T-helper 9 cell (primary cell): ENCODE results near the gene FOXL1.

ENCODE experiments used
- DNase-seq: peaks from one replicate; pipeline ENCODE4 v3.0.0-alpha.2; 2020

FOXL1 gene

DNA sequence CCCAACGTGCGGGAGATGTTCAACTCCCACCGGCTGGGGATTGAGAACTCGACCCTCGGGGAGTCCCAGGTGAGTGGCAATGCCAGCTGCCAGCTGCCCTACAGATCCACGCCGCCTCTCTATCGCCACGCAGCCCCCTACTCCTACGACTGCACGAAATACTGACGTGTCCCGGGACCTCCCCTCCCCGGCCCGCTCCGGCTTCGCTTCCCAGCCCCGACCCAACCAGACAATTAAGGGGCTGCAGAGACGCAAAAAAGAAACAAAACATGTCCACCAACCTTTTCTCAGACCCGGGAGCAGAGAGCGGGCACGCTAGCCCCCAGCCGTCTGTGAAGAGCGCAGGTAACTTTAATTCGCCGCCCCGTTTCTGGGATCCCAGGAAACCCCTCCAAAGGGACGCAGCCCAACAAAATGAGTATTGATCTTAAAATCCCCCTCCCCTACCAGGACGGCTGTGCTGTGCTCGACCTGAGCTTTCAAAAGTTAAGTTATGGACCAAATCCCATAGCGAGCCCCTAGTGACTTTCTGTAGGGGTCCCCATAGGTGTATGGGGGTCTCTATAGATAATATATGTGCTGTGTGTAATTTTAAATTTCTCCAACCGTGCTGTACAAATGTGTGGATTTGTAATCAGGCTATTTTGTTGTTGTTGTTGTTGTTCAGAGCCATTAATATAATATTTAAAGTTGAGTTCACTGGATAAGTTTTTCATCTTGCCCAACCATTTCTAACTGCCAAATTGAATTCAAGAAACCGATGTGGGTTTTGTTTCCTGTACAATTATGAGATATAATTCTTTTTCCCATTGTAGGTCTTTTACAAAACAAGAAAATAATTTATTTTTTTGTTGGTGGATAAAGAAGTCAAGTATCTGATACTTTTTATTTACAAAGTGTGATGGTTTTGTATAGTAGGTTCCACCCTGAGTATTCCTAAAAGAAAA is 9.4 kb upstream of the FOXL1 start:
- DNase-seq, result no peak

DNA sequence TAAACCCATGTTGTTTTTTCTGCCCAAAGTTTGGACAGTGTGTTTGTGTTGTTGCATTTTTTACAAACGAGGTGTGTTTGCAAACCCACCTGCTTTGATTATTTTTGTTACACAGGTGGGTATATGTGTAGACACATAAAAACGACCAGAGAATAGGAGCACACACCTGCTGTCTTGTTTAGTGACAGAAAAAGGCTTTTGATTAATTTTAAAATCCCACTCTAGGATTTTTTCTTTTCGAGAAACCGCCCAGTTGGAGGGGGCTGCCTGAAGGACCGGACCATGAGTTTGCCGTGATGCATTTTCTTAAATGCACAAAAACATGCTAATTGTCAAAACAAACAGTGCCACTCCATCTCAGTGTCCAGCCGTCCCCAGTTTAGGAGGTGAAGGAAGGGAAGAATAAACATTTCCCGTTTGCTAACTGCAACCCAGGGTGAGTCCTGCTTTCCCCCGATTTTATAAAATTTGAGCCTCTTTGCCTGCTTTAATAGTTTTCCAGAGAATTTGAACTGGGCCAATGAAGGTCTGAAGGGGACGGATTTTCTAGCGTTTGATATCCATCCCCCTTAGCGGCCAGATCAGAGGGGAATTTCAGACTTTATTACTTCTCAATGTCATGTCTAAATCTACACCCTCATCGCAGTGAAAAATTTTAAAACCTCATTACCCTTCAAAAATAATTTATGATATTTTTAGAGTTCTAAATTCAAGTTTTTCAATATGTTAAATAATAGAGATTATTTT is 8.5 kb upstream of the FOXL1 start:
- no peak for DNase-seq

- DNase-seq, result no peak
These were observed 7.5 kb upstream of the FOXL1 start for GRCh38 chr16:86570558-86571529.

DNA sequence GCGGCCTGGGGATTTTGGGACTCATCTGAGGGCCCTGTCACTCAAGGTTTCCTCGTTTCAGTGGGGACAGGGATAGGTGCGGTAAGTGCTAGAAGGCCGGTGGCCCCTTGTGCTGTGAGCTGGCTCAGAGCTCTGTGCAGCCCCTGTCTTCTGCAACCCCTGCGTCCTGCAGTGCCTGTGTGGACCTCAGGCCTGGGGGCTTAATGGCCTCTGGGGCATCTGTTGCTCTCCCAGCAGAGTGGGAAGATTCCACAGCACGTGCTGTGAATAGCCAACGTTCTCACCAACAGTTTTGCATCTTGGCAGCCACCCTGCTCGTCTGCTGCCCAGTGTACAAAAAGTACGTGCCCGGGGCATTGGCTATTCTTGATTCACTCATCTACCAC is 6.8 kb upstream of the FOXL1 start:
- no peak for DNase-seq

DNA sequence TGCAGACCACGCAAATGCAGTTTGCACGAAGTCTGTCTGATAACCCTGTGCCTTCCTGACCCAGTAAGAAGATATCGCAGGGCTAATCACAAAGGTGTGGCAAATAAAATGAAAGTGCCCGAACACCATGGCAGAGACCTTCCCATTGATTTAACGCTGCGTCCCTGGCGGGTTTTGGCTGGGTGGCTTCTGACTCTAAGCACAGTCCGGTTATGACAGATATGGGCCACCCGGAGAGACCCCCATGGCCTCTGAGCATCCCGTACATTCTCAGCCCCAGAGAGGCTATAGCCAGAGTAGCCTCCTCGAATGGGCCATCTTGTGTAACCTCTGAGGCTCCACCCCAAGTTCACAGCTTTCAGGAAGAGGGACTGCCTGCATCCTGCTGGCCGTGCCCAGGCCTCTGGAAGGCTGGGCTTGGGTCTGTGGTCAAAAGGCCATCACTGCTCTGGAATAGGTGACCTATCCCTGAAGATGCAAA is 6.3 kb upstream of the FOXL1 start:
- DNase-seq, result no peak

DNA sequence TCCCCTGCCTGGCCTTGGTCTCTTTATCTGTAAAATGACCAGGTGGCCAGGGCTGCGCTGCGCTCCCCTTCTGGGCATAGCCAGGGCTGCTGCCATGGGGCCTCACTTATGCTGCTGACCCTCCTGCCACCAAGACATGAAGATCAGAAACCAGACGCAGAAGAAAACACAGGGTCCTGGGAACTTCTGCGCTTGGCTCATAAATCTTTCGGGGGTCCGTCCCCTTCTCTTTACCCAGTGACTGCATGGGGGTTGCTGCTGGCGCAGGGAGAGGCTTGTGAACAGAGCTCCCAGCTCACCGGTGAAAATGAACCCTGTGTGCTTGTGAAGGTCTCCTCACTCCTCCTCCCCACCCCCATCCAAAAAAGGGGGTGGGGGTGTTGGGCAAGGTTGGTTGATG is 5.7 kb upstream of the FOXL1 start:
- DNase-seq, result no peak

DNA sequence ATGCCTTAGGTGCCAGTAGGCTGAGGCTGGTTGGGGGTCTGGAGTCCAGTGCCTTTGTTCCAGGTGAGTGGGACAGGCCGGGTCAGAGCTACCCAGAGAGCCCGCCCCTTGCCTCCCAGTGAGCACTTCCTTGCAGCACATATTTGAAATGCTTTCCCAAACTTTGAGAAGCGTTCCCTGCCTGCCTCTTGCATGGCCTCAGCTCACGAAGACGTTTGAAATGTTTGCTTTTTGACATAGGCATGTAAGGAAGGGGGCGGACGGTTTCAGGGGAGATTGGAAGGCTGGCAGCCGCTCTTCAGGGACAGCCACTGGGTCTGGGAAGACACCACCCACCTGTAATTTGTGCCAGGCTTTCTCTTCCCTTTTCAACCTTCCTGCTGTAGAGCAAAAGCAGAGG is 5.1 kb upstream of the FOXL1 start:
- DNase-seq, result no peak

- no peak for DNase-seq
These were observed 4.5 kb upstream of the FOXL1 start for GRCh38 chr16:86573646-86574508.

DNA sequence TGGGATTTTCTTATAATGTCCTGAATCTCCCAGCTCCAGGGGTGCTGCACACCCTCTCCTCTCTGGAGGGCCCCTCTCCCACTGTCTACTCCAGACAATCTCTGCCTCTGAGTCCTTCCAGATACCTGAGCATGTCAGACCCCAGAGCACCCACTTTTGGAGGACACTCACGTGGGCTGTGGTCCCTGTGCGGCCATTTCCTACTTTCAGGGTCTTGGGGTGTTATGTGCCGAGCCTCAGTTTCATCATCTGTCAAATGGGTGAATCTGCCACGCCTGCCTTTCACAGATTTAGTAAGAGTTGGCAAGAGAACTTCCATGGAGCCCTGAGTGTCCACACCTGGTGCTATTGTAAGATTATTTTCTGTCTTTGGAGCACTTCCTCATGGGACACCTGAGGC is 3.7 kb upstream of the FOXL1 start:
- DNase-seq, result no peak

- DNase-seq, result no peak
These were observed 3.2 kb upstream of the FOXL1 start for GRCh38 chr16:86575095-86575685.

- DNase-seq, result peak; percentile 21
These were observed 2.4 kb upstream of the FOXL1 start for GRCh38 chr16:86575754-86576557.

DNA sequence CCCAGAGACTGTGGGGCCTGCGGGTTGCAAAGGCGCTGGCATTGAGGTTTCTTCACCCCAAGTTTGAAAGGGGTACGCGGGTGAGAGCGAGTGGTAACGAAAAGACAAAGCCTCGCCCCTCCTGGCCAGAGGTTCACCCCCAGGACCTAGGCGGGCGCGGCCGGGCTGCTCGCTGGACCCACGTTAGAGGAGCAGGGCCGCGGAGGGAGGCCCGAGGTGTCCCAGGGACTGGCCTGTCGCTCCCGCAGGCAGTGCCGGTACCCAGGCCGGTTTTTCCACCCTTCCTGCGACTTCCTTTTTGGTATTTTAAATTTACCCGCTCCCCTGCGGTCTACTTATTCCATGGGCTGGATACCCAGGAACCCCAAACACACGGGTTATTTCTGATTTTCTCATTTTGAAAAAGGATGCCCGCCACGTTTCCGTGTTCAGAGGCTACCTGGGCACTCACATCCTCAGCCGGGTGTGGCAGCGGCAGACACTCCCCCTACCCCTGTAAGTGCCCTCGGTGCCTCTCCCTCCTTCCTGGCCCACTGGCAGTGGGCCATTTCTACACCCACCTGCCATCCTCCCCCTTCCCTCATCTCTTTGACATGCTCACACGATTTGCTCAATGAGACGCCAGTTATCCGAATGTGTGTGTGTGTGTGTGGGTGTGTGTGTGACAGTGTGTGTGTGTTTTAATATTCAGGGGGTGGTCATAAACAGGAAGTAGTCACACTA is 1.6 kb upstream of the FOXL1 start:
- DNase-seq, result no peak

DNA sequence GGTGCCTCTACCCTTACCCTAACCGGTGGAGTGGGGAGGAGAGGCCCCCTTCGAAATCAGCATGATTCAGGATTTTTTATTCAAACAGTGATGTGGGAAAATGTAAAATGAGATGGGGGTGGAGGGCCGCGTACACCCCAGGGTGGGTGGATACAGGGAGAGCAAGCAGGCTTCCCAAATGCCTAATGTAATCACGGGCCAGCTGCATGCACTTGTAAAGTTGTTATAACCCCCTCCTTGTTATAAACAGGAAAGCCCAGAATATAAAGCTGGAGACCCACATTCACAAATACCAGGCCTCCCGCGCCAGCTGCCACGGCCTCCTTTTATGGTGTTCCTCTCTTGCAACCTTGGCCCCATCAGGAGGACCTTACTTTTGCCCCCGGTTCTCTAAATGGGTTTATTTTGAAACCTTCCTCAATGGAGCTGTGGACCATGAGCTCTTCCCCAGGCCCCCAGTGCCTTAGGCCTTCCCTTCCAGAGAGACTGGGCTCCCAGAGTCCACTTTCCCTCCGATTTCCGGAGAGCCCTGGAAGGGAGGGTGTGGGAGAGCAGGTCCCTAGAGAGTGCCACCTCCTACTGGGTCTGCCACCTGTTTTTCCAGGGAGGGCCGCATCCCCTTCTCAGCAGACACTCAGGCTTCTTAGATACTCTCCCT is 906 bp upstream of the FOXL1 start:
- DNase-seq, result no peak

- DNase-seq, result no peak
These were observed 390 bp downstream of the FOXL1 start for GRCh38 chr16:86578611-86579267.

- no peak for DNase-seq
These were observed 1.1 kb downstream of the FOXL1 start for GRCh38 chr16:86579268-86580062.

GRCh38 chr16:86580063-86580790 is 1.9 kb downstream of the FOXL1 start:
- no peak for DNase-seq

- no peak for DNase-seq
These were observed 2.4 kb downstream of the FOXL1 start for GRCh38 chr16:86580791-86581170.
